ENCODE results near the gene IGFBP3.

The IGFBP3 gene

GRCh38 chr7:45890902-45891461 is 30.1 kb downstream of the IGFBP3 start:
- DNase-seq, result peak in 1 of 2 experiments; percentile 15

- DNase-seq, result no peak
These were observed 30.8 kb downstream of the IGFBP3 start for GRCh38 chr7:45890125-45890901.

GRCh38 chr7:45889367-45890067 is 31.6 kb downstream of the IGFBP3 start:
- DNase-seq, result no peak

- no peak for DNase-seq
These were observed 32.1 kb downstream of the IGFBP3 start for GRCh38 chr7:45888993-45889366.

GRCh38 chr7:45888185-45888992 is 32.7 kb downstream of the IGFBP3 start, which contains the start of gene IGFBP1:
Gene IGFBP1, plus strand, starts transcription at chr7:45888488. Its CDS starts 165 bp downstream, at chr7:45888653.
- DNase-seq, result no peak

GRCh38 chr7:45886931-45887667 is 34.0 kb downstream of the IGFBP3 start:
- no peak for DNase-seq

GRCh38 chr7:45885264-45885882 is 35.7 kb downstream of the IGFBP3 start:
- no peak for DNase-seq

- DNase-seq, result no peak
These were observed 36.9 kb downstream of the IGFBP3 start for GRCh38 chr7:45884136-45884535.

GRCh38 chr7:45882465-45882810 is 38.6 kb downstream of the IGFBP3 start:
- no peak for DNase-seq

- DNase-seq, result no peak
These were observed 39.2 kb downstream of the IGFBP3 start for GRCh38 chr7:45881759-45882464.

GRCh38 chr7:45881280-45881758 is 39.8 kb downstream of the IGFBP3 start:
- no peak for DNase-seq

GRCh38 chr7:45880433-45880860 is 40.6 kb downstream of the IGFBP3 start:
- no peak for DNase-seq

GRCh38 chr7:45878457-45879144 is 42.5 kb downstream of the IGFBP3 start:
- DNase-seq, result no peak

- DNase-seq, result no peak
These were observed 44.6 kb downstream of the IGFBP3 start for GRCh38 chr7:45876519-45876918.

GRCh38 chr7:45874408-45875131 is 46.5 kb downstream of the IGFBP3 start:
- DNase-seq, result no peak

- no peak for DNase-seq
These were observed 47.7 kb downstream of the IGFBP3 start for GRCh38 chr7:45873355-45873754.

GRCh38 chr7:45873035-45873354 is 48.1 kb downstream of the IGFBP3 start, which contains the start of gene CCDC201:
Gene CCDC201, minus strand, starts transcription at chr7:45873082. Its CDS starts 75 bp downstream, at chr7:45873007.
- no peak for DNase-seq

GRCh38 chr7:45872116-45873034 is 48.7 kb downstream of the IGFBP3 start:
- no peak for DNase-seq

GRCh38 chr7:45869426-45869825 is 51.6 kb downstream of the IGFBP3 start:
- DNase-seq, result no peak

All from cerebellar nuclear complex (tissue), 1 donor.